Panc1 (cell line): ENCODE measurements around the gene STK39. TPM values are rescaled to one million over a fixed set of nuclear protein-coding genes. Genes with fewer than 3 reads are reported as not detected.

ENCODE experiments used
- ATAC-seq: fragments of 200-7000 bp; cut with Tn5 transposase; 2 replicates; pipeline ENCODE4 v1.9.1; 2020; ENCODE audit warnings: mild to moderate bottlenecking, moderate library complexity
- BruUV-seq: library from RNA; stranded (reverse); fragments of 400-500 nt; replicated peaks from 2 replicates; lab custom pipeline; 2021; lab: Mats Ljungman, UMichigan
- CTCF ChIA-PET: fragments of 300-600 bp; sonication (Branson Sonifier 250); formaldehyde crosslinking; loops from one replicate; lab custom pipeline; 2022; ENCODE audit warnings: antibody characterized with exemption; lab: Charles Lee
- POLR2A ChIA-PET: fragments of 300-600 bp; sonication (Branson Sonifier 250); formaldehyde crosslinking; loops from one replicate; lab custom pipeline; 2022; ENCODE audit warnings: antibody characterized with exemption; lab: Charles Lee
- DNase-seq: peaks from one replicate; pipeline ENCODE4 v3.0.0-alpha.2; 2010; ENCODE audit warnings: low read depth, low spot score
- H3K27ac ChIP-seq: 2 replicates; pipeline ENCODE4 v1.5.1; 2011; ENCODE audit warnings: mild to moderate bottlenecking, low read length, inconsistent platforms
- H3K27me3 ChIP-seq: fragments of 200-500 bp; sonication (Bioruptor generic); 2 replicates; pipeline ENCODE4 v1.6.0; 2014; ENCODE audit warnings: low read length, inconsistent platforms; ENCODE audit not compliant: control insufficient read depth, insufficient read depth
- H3K36me3 ChIP-seq: fragments of 200-500 bp; sonication (Bioruptor generic); 2 replicates; pipeline ENCODE4 v1.5.1; 2014; ENCODE audit warnings: inconsistent platforms, mild to moderate bottlenecking, low read length, moderate library complexity; ENCODE audit not compliant: control insufficient read depth, insufficient read depth
- H3K4me1 ChIP-seq: 2 replicates; pipeline ENCODE4 v1.5.1; 2011; ENCODE audit warnings: inconsistent platforms, mild to moderate bottlenecking, low read length, moderate library complexity; ENCODE audit not compliant: control insufficient read depth, insufficient read depth
- H3K4me3 ChIP-seq, 2 experiments: 2 replicates each; pipeline ENCODE4 v1.5.1; 2011 to 2012; ENCODE audit warnings: low read depth in 2 of 2, low read length in 2 of 2, mild to moderate bottlenecking in 2 of 2, inconsistent platforms in 1 of 2, moderate library complexity in 1 of 2
- H3K9me3 ChIP-seq: fragments of 200-500 bp; sonication (Bioruptor generic); 2 replicates; pipeline ENCODE4 v1.5.1; 2014; ENCODE audit warnings: low read depth, mild to moderate bottlenecking, inconsistent platforms, low read length, moderate library complexity; ENCODE audit not compliant: control insufficient read depth, insufficient read depth
- POLR2AphosphoS5 ChIP-seq: IDR thresholded peaks from 2 replicates; pipeline ENCODE4 v1.6.1; 2012; ENCODE audit warnings: mild to moderate bottlenecking, low read depth, low read length, moderate library complexity
- REST ChIP-seq, 2 experiments: IDR thresholded peaks; 2 replicates each; pipeline ENCODE4 v1.6.1; 2011 to 2012; ENCODE audit warnings: low read depth in 2 of 2, control low read depth in 1 of 2, low read length in 1 of 2, mild to moderate bottlenecking in 1 of 2, moderate library complexity in 1 of 2; ENCODE audit not compliant: insufficient read depth in 1 of 2
- SIN3A ChIP-seq: IDR thresholded peaks from 2 replicates; pipeline ENCODE4 v1.6.1; 2012; ENCODE audit warnings: low read depth, mild to moderate bottlenecking, low read length, moderate library complexity, borderline replicate concordance; ENCODE audit not compliant: insufficient read depth
- TCF7L2 ChIP-seq: IDR thresholded peaks from 2 replicates; pipeline ENCODE4 v1.6.1; 2011; ENCODE audit warnings: mild to moderate bottlenecking, low read depth, low read length, inconsistent platforms
- in situ Hi-C: cut with HindIII; loops from 2 replicates; pipeline ENCODE4 v1.10.0; 2016; ENCODE audit warnings: low sequenced_read_pairs, low pct_unique_long_range_greater_than_20kb
- intact Hi-C: fragments of 100-400 bp; cut with micrococcal nuclease; formaldehyde crosslinking; loops from one replicate; pipeline ENCODE4 v1.10.0; 2022; ENCODE audit not compliant: unreplicated experiment
- total RNA-seq: library from RNA; stranded (reverse); gene quantifications from one replicate; pipeline ENCODE4 v1.2.1, GENCODE V29; 2021; ENCODE audit not compliant: unreplicated experiment
- TF ChIP-seq, protein P1 (sequence below): fragments of 450-650 bp; IDR thresholded peaks from 2 replicates; pipeline ENCODE4 v1.5.1; 2017; ENCODE audit warnings: mild to moderate bottlenecking

The STK39 gene
- total RNA-seq, 1 experiment from 2014 or later, result 14.0 TPM

DNA sequence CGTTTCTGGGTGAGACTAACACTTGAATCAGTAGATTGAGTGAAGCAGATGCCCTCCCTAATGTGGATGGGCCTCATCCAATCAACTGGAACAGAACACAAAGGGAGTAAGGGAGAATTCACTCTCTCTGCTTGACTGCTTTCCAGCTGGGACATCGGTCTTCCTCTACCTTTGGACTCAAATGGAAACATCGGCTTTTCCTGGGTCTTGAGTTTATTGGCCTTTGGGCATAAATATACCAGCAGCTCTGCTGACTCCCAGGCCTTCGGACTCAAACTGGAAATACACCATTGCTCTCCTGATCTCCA lies 311.6 kb downstream of the STK39 start:
- CTCF ChIA-PET, result no interaction called here
- Histone ChIP-seq H3K36me3 (no peaks in the 10 kb centered on the region), H3K27ac (no peak overlapping the region), H3K9me3 (no peaks in the 10 kb centered on the region), H3K27me3 (peaks cover 8% of the 10 kb centered on the region; the same call in 1 of the 2 replicates), H3K4me1 (no peaks in the 10 kb centered on the region), H3K4me3 (no peak overlapping the region)
- intact Hi-C loops, result no loop called here
- POLR2A ChIA-PET, result no interaction called here
- TF ChIP-seq POLR2AphosphoS5 (no peak), REST (IDR thresholded peaks at IDR 0.05; ENCODE audit: insufficient read depth in 1 of 2, low read depth in 2 of 2, low read length in 1 of 2) (no peak), TCF7L2 (no peak), SIN3A (no peak)
- TF ChIP-seq, protein P1, sequence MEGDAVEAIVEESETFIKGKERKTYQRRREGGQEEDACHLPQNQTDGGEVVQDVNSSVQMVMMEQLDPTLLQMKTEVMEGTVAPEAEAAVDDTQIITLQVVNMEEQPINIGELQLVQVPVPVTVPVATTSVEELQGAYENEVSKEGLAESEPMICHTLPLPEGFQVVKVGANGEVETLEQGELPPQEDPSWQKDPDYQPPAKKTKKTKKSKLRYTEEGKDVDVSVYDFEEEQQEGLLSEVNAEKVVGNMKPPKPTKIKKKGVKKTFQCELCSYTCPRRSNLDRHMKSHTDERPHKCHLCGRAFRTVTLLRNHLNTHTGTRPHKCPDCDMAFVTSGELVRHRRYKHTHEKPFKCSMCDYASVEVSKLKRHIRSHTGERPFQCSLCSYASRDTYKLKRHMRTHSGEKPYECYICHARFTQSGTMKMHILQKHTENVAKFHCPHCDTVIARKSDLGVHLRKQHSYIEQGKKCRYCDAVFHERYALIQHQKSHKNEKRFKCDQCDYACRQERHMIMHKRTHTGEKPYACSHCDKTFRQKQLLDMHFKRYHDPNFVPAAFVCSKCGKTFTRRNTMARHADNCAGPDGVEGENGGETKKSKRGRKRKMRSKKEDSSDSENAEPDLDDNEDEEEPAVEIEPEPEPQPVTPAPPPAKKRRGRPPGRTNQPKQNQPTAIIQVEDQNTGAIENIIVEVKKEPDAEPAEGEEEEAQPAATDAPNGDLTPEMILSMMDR, result no peak
- ATAC-seq, result no peak
- DNase-seq, result no peak
- in situ Hi-C loops, result no loop called here
- no TSS peak for BruUV-seq

DNA sequence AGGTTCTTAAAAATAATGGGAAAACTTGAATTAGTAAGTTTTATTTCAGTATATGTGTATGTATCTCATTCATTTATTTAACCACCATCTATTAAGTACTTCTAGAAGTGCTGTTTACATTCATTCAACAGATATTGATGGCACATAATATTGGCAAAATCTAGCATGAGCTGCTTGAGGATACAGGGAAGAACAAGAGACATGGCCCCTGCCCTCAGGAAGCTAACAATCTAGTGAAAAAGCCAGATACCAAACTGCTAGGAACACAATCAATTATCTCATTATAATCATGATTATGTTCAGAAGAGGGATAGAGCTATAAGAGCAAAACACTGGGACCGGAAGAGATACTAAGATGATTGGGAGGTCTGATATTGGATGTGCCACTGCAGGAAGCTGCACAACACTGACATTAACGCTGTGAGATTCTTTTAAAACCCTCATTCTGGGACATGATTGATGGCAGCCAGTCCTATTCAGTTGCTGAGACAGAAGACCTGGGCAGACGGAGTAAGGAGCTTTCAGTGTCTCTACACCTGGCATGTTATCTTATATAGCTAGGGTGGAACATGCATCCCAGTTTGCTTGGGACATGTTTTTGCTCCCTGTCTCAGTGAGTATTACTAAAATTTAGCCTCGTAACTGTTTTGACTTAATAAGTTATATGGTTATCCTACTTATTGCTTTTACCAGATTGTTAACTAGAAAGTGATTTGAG lies 314.1 kb downstream of the STK39 start:
- Histone ChIP-seq H3K27me3 (no peaks in the 10 kb centered on the region; the same call in none of the 2 replicates), H3K4me1 (no peaks in the 10 kb centered on the region), H3K27ac (no peak overlapping the region), H3K36me3 (no peaks in the 10 kb centered on the region), H3K4me3 (no peak overlapping the region), H3K9me3 (no peaks in the 10 kb centered on the region)
- intact Hi-C loops (no loop called here), in situ Hi-C loops (no loop called here)
- ATAC-seq, result no peak
- no peak for TF ChIP-seq TCF7L2
- no peak for TF ChIP-seq SIN3A
- no peak for TF ChIP-seq POLR2AphosphoS5
- no peak for DNase-seq
- BruUV-seq, result no TSS peak
- ChIA-PET POLR2A (no interaction called here), CTCF (no interaction called here)

DNA sequence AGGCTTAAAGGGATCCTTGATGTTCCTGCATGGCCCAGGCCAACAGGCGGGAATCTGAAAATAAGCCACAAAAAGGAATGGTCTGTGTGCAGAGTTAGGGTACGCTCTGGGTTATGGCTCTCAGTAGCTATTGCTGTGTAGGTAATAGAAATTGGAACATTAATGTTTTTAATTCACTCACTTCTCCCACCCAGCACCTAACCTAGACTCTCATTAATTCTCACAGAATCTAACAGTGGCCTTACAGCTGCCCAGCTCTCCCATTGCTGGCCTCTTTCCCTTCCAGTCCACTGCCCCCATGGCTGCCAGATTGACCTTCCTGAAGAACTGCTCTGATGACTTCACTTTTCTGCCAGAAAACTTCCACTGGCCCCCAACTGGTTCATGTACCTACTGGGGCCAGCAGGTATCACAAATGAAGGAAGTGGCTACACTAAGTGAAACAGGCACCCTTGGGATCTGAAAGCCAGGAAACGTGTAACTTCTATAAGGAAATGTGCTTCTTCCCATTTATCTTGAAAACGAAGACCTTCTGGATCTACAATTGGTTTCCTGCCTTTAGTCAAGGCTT lies 315.2 kb downstream of the STK39 start:
- Histone ChIP-seq H3K27me3 (no peaks in the 10 kb centered on the region; the same call in none of the 2 replicates), H3K4me3 (no peak overlapping the region), H3K4me1 (no peaks in the 10 kb centered on the region), H3K27ac (no peak overlapping the region), H3K9me3 (no peaks in the 10 kb centered on the region), H3K36me3 (no peaks in the 10 kb centered on the region)
- BruUV-seq, result no TSS peak
- TF ChIP-seq, protein P1, result no peak
- TF ChIP-seq POLR2AphosphoS5 (no peak), REST (IDR thresholded peaks at IDR 0.05; ENCODE audit: insufficient read depth in 1 of 2, low read depth in 2 of 2, low read length in 1 of 2) (no peak), TCF7L2 (no peak), SIN3A (no peak)
- ChIA-PET POLR2A (no interaction called here), CTCF (no interaction called here)
- DNase-seq (no peak), ATAC-seq (no peak)
- in situ Hi-C loops (no loop called here), intact Hi-C loops (no loop called here)
